Measurements from ENCODE around the gene SPACA5. TPM values are rescaled to one million over a fixed set of nuclear protein-coding genes. Genes with fewer than 3 reads are reported as not detected.
"Not testable (repeated sequence)": the region's sequence is repeated elsewhere in the genome, so short reads cannot be mapped to it uniquely, and the experiment has no call there.

Gene SPACA5
- total and polyA plus RNA-seq, 7 donors = not detected

GRCh38 chrX:48022738-48023137 lies 15.9 kb downstream of the SPACA5 start:
- Histone ChIP-seq H3K27ac (no peak overlapping the region), H3K4me3 (no peak overlapping the region), H3K4me1 (no peaks in the 10 kb centered on the region), H3K9me3 (no peaks in the 10 kb centered on the region), H3K36me3 (no peaks in the 10 kb centered on the region), H3K27me3 (no peaks in the 10 kb centered on the region)
- DNase-seq = no peak
- TF ChIP-seq POLR2A (IDR thresholded peaks at IDR 0.05) (no peak), POLR2AphosphoS5 (IDR thresholded peaks at IDR 0.05) (no peak), EP300 (IDR thresholded peaks at IDR 0.05) (no peak), CTCF (IDR thresholded peaks at IDR 0.05) (no peak)
- intact Hi-C loops (cut with DNase I) = loop anchor here (5.0 to 10.0 kb wide), 3 partner anchors 185 to 478 kb away; partner anchors contain the start of genes ELK1, UXT and ZNF81
- WGBS, 2 donors = 94 to 95% methylated on average over 3 of the region's 3 CpGs

GRCh38 chrX:48025561-48025960 lies 18.8 kb downstream of the SPACA5 start:
- H3K9me3 ChIP-seq = no peaks in the 10 kb centered on the region
- no peaks in the 10 kb centered on the region for H3K27me3 ChIP-seq
- H3K4me3 ChIP-seq = no peak overlapping the region
- TF ChIP-seq CTCF (IDR thresholded peaks at IDR 0.05) (peak in 3 of 4 experiments; percentile 29 to 34 (median 31)), EP300 (IDR thresholded peaks at IDR 0.05) (no peak)
- intact Hi-C loops (cut with DNase I) = loop anchor here (5.0 to 10.0 kb wide), 3 partner anchors 173 to 481 kb away; partner anchors contain the start of genes ELK1 and UXT
- WGBS, 2 donors = 3 to 5% methylated on average over 7 of the region's 7 CpGs
- DNase-seq = no peak
- H3K4me1 ChIP-seq = no peaks in the 10 kb centered on the region
- H3K27ac ChIP-seq = peak overlapping the region in 3 of 4 donors; percentile 12 to 20 (median 19)
- no peaks in the 10 kb centered on the region for H3K36me3 ChIP-seq

GRCh38 chrX:48027545-48027944 lies 20.8 kb downstream of the SPACA5 start:
- H3K9me3 ChIP-seq, H3K36me3 ChIP-seq, H3K4me1 ChIP-seq, H3K27me3 ChIP-seq, H3K4me3 ChIP-seq, DNase-seq, H3K27ac ChIP-seq: not testable (repeated sequence)
- WGBS, 2 donors = 83 to 84% methylated on average over 4 of the region's 4 CpGs
- intact Hi-C loops (cut with DNase I) = loop anchor here (5.0 to 10.0 kb wide), 3 partner anchors 175 to 483 kb away; partner anchors contain the start of genes ELK1 and UXT

DNA sequence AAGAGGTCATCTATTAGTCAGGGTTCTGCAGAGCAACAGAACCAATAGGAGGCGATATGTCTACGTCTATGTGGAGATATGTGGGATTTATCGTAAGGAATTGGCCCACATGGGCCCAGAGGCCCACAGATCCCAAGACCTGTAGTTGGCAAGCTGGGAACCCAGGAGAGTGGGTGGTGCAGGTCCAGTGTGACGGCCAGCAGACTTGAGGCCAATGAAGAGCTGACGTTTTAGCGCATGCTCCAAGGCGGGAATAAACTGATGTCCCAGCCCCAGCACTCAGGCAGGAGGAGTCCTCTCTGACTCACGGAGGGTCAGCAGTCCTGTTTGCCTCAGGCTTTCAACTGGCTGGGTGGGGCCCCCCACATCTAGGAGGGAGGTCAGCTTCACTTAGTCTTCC lies 21.3 kb downstream of the SPACA5 start:
- intact Hi-C loops (cut with DNase I) = loop anchor here (5.0 to 10.0 kb wide), 3 partner anchors 176 to 483 kb away; partner anchors contain the start of genes ELK1 and UXT
- Histone ChIP-seq H3K4me3 (no peak overlapping the region), H3K27me3 (no peaks in the 10 kb centered on the region), H3K36me3 (no peaks in the 10 kb centered on the region), H3K27ac (no peak overlapping the region), H3K4me1 (no peaks in the 10 kb centered on the region), H3K9me3 (no peaks in the 10 kb centered on the region)
- TF ChIP-seq POLR2AphosphoS5 (IDR thresholded peaks at IDR 0.05) (no peak), CTCF (IDR thresholded peaks at IDR 0.05) (no peak), POLR2A (IDR thresholded peaks at IDR 0.05) (no peak), EP300 (IDR thresholded peaks at IDR 0.05) (no peak)
- 93 to 96% methylated on average over 8 of the region's 8 CpGs for WGBS, 2 donors
- no peak for DNase-seq

- Histone ChIP-seq H3K27me3 (no peaks in the 10 kb centered on the region), H3K9me3 (no peaks in the 10 kb centered on the region), H3K27ac (no peak overlapping the region), H3K36me3 (no peaks in the 10 kb centered on the region), H3K4me1 (no peaks in the 10 kb centered on the region), H3K4me3 (no peak overlapping the region)
- TF ChIP-seq CTCF (IDR thresholded peaks at IDR 0.05) (no peak), POLR2A (IDR thresholded peaks at IDR 0.05) (no peak), POLR2AphosphoS5 (IDR thresholded peaks at IDR 0.05) (no peak), EP300 (IDR thresholded peaks at IDR 0.05) (no peak)
- 94 to 95% methylated on average over 10 of the region's 10 CpGs for WGBS, 2 donors
- intact Hi-C loops (cut with DNase I) = no loop called here
- no peak for DNase-seq
Observed at GRCh38 chrX:48030237-48030636, 23.4 kb downstream of the SPACA5 start.

DNA sequence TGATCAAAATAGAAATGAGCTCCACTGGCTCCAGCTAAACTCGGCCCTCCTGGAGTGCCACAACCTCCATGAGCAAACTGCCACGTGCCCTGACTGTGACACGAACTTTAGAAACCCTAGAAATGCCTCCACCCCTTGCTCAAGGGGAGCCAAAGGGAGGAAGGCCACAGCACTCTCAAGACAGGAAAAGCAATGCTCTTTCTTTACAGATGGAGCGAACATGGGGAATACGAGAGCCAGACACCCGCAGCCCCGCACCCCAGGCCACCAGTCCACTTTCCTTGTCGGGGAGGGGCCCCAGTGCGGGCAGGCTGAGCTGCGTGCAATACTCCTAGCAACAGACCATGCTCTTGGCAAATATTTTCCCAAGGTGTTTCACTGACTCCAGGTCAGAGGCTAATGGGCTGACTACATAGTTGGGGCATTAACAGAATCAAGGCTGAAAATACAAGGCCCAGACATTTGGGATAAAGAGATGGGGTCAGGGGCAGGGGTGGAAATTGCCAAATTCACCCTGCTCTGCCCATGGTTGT lies 23.9 kb downstream of the SPACA5 start:
- WGBS, 2 donors = 55 to 82% methylated on average over 10 of the region's 10 CpGs
- H3K27ac ChIP-seq; DNase-seq; H3K27me3 ChIP-seq; H3K4me1 ChIP-seq; intact Hi-C loops (cut with DNase I); H3K36me3 ChIP-seq; H3K9me3 ChIP-seq; H3K4me3 ChIP-seq: not testable (repeated sequence)

Data from sigmoid colon (tissue), 7 donors.